Colonic mucosa (tissue), 4 donors: Measurements from ENCODE around the gene BOK. TPM values are rescaled to one million over a fixed set of nuclear protein-coding genes. Genes with fewer than 3 reads are reported as not detected.

ENCODE experiments used
- DNase-seq: peaks from one replicate; pipeline ENCODE4 v3.0.0-alpha.2; 2020
- H3K27ac ChIP-seq: fragments of 200-600 bp; one replicate; pipeline ENCODE4 v1.8.0; 2021
- H3K27me3 ChIP-seq: fragments of 200-600 bp; one replicate; pipeline ENCODE4 v1.8.0; 2021
- H3K36me3 ChIP-seq: fragments of 200-600 bp; one replicate; pipeline ENCODE4 v1.8.0; 2021
- H3K4me1 ChIP-seq: fragments of 200-600 bp; one replicate; pipeline ENCODE4 v1.8.0; 2021; ENCODE audit warnings: mild to moderate bottlenecking
- H3K4me3 ChIP-seq: fragments of 200-600 bp; one replicate; pipeline ENCODE4 v1.8.0; 2021
- H3K9ac ChIP-seq, 2 donors: one replicate each; pipeline ENCODE4 v1.7.0; 2013; ENCODE audit warnings: control low read depth in 2 of 2, low read depth in 2 of 2, low read length in 2 of 2
- H3K9me3 ChIP-seq: fragments of 200-600 bp; one replicate; pipeline ENCODE4 v1.8.0; 2021
- intact Hi-C: fragments of 100-400 bp; cut with DNase I; formaldehyde crosslinking; loops from one replicate; pipeline ENCODE4 v1.14.1; 2022
- total RNA-seq, 2 donors: library from RNA; stranded (reverse); fragmentation: NEBNext Ultra II Directional in 1 of 2; extraction: Animal tissue kit (Norgen Biotek cat#: 25700) in 1 of 2; gene quantifications; one replicate each; pipeline ENCODE4 v1.2.1, GENCODE V29; 2021
- TF ChIP-seq, protein P1 (sequence below): fragments of 200-600 bp; IDR thresholded peaks from one replicate; pipeline ENCODE4 v1.8.0; 2022; ENCODE audit warnings: antibody characterized with exemption, mild to moderate bottlenecking
- donor health status: healthy.
- donor health status: DM: no; HTN: no; CAD: no.
- donor health status: DM: no; HTN: no; CAD: no.

The BOK gene
- total RNA-seq, 2 donors from 2014 or later = 8.3 to 14.1 TPM

DNA sequence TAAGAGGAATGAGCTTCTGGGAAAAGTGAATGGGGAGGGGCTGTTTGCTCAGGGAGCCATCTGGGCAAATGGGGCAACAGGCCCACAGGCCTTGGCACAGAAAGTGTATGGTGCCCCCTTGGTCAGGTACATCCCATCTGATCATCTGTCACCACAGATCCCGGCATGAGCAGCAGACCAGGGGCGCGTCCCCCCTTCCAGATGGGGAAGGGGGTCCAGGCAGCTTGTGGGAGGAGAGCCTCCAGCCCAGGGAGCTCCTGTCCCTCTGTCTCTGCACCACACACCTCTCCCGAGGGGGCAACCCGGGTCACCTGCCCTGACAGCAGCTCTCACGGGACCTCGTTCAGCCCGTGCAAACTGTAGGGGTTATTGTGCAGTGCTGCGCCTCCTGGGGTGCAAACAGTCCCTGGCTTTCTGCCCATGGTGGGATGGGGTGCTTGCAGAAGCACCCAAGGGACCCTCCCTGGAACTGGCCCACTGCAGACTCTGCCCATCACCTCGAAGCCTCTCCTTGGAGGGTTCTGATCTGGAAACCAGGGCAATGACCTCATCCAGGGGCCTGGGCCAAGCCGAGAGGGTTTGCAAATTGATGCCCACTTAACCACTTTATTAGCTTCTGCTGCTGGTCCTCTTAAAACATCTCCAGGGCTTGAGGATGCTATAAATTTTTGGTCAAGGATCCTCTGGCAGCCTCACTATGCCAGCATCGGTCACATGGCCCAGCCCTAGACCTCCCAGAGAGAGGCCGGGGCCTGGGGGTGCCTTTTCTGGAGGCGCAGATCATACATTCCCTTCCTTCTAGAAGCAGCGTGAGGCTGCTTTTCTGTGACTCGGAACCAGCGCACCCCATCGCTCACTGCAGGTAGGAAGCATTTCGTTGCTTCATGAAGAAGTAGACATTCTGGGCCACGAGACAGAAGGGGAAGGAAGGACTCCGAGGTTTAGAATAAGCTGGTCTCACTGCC is 7.6 kb upstream of the BOK start:
- Histone ChIP-seq H3K9me3 (no peaks in the 10 kb centered on the region), H3K27ac (no peak overlapping the region), H3K4me1 (no peaks in the 10 kb centered on the region), H3K9ac (no peak overlapping the region), H3K4me3 (no peak overlapping the region), H3K36me3 (no peaks in the 10 kb centered on the region), H3K27me3 (peaks cover 7% of the 10 kb centered on the region)
- intact Hi-C loops = no loop called here
- TF ChIP-seq, protein P1, sequence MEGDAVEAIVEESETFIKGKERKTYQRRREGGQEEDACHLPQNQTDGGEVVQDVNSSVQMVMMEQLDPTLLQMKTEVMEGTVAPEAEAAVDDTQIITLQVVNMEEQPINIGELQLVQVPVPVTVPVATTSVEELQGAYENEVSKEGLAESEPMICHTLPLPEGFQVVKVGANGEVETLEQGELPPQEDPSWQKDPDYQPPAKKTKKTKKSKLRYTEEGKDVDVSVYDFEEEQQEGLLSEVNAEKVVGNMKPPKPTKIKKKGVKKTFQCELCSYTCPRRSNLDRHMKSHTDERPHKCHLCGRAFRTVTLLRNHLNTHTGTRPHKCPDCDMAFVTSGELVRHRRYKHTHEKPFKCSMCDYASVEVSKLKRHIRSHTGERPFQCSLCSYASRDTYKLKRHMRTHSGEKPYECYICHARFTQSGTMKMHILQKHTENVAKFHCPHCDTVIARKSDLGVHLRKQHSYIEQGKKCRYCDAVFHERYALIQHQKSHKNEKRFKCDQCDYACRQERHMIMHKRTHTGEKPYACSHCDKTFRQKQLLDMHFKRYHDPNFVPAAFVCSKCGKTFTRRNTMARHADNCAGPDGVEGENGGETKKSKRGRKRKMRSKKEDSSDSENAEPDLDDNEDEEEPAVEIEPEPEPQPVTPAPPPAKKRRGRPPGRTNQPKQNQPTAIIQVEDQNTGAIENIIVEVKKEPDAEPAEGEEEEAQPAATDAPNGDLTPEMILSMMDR = no peak
- no peak for DNase-seq

DNA sequence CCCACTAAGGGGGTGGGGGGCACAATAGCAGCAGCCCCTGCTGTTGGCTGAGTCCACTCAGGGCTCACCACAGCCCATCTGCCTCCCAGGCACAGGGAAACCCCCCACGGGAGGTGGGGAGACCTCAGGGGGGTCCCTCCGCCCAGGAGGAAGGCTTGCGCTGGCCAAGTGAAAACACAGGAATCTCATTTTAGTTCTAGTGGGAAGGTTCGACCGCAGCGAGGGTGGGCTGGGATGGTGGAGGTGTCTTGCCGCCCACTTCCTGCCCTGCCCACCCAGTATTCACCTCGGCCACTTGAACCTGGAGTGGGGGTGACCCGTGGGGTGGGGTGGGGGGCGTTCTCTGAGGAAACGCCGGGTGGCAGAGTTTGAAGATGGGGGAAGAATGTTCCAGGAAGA is 6.9 kb upstream of the BOK start:
- Histone ChIP-seq H3K36me3 (no peaks in the 10 kb centered on the region), H3K4me1 (no peaks in the 10 kb centered on the region), H3K27ac (no peak overlapping the region), H3K4me3 (no peak overlapping the region), H3K27me3 (peaks cover 7% of the 10 kb centered on the region), H3K9me3 (no peaks in the 10 kb centered on the region), H3K9ac (no peak overlapping the region)
- TF ChIP-seq, protein P1 = no peak
- intact Hi-C loops = no loop called here
- no peak for DNase-seq

DNA sequence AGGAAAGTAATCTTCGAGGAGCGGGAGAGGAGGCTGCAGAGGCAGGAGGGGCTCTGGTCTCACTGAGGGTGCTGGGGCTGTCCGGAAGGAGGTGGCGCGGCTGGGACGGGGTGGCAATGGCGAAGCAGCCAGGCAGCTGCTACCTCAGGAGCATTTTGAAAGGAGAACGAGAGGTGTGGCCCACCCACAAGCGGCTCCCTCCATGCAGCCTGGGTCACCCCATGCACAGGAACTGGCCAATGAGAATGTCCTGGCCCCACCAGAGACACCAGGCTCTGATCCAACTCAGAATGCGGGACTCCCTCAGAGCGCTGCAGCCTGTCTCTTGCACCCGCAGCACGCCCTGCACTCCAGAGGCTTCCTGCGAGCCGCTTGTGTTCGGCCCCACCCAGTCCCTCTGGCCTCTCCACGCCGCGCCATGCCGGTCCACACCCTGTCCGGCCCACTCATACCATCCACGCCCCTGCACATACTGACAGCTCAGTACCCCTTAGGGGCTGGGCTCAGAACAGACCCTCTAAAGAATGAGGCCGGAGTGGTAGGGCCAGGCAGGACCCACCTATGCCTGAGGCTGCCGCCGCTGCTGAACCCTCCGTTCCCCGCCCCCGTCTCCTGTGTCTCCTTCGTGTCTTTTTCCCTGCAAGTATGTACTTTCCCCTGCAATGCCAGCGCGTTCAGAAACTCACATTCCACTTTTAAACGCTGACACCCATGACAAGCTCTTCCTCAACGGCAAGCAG is 6.4 kb upstream of the BOK start:
- no peak overlapping the region for H3K27ac ChIP-seq
- H3K27me3 ChIP-seq = peaks cover 7% of the 10 kb centered on the region
- intact Hi-C loops = no loop called here
- H3K36me3 ChIP-seq = no peaks in the 10 kb centered on the region
- no peaks in the 10 kb centered on the region for H3K4me1 ChIP-seq
- H3K9ac ChIP-seq = no peak overlapping the region
- TF ChIP-seq, protein P1 = no peak
- H3K9me3 ChIP-seq = no peaks in the 10 kb centered on the region
- no peak for DNase-seq
- no peak overlapping the region for H3K4me3 ChIP-seq

DNA sequence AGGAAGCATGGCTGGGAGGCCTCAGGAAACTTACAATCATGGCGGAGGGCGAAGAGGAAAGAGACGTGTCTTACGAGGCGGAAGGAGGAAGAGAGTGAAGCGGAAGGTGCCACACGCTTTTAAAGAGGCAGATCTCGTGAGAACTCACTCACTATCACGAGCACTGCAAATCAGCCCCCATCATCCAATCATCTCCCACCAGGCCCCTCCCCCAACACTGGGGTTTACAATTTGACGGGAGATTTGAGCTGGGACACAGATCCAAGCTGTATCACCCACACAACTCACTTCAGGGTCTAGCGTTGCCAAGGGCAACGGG is 5.1 kb upstream of the BOK start:
- Histone ChIP-seq H3K9ac (no peak overlapping the region), H3K9me3 (no peaks in the 10 kb centered on the region), H3K4me3 (no peak overlapping the region), H3K36me3 (no peaks in the 10 kb centered on the region), H3K27me3 (peaks cover 8% of the 10 kb centered on the region), H3K27ac (no peak overlapping the region), H3K4me1 (no peaks in the 10 kb centered on the region)
- intact Hi-C loops = no loop called here
- TF ChIP-seq, protein P1 = no peak
- no peak for DNase-seq

DNA sequence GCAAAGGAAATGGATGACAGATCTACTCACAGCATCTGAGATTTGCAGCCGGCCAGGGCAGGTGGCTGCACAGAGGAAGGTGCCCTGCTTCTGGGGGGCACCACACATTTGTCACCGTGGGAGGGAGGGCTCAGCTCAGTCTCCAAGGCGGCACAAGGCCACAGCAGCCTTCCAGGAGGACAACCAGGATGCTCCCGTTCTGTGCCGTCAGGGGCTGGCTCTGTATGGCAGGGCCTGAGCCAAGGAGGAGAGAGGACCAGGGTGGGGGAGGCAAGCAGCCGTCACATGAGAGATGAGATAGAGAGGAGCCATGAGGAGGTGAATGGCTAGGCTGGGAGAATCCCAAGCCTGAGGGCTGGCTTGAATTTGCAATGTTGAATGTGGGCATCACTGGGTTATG is 4.6 kb upstream of the BOK start:
- H3K9ac ChIP-seq = no peak overlapping the region

More for the DNA sequence above, 4.6 kb upstream of the BOK start:
- peaks cover 12% of the 10 kb centered on the region for H3K27me3 ChIP-seq
- no peaks in the 10 kb centered on the region for H3K4me1 ChIP-seq
- H3K9me3 ChIP-seq = no peaks in the 10 kb centered on the region
- intact Hi-C loops = no loop called here
- H3K36me3 ChIP-seq = no peaks in the 10 kb centered on the region
- no peak overlapping the region for H3K4me3 ChIP-seq
- no peak for DNase-seq
- no peak overlapping the region for H3K27ac ChIP-seq
- TF ChIP-seq, protein P1 = no peak
